ENCODE results near the gene LZTS3. TPM values are rescaled to one million over a fixed set of nuclear protein-coding genes. Genes with fewer than 3 reads are reported as not detected.

The LZTS3 gene
- total RNA-seq, 4 donors from 2014 or later: 8.3 to 20.0 (median 15.3) TPM

GRCh38 chr20:3135507-3136070 lies 37.8 kb downstream of the LZTS3 start:
- intact Hi-C loops (cut with DNase I): no loop called here
- peaks cover 0 to 13% (median 1%) of the 10 kb centered on the region in 4 donors for H3K4me1 ChIP-seq
- no peak overlapping the region for H3K27ac ChIP-seq (replicated peaks in 1 of 4)
- no peak for TF ChIP-seq EP300 (IDR thresholded peaks at IDR 0.05)
- no peak for TF ChIP-seq POLR2A (IDR thresholded peaks at IDR 0.05; ENCODE audit: low read depth)
- TF ChIP-seq CTCF (IDR thresholded peaks at IDR 0.05): no peak
- TF ChIP-seq POLR2AphosphoS5 (IDR thresholded peaks at IDR 0.05): no peak
- H3K27me3 ChIP-seq: no peaks in the 10 kb centered on the region
- 91% methylated on average over 5 of the region's 5 CpGs for WGBS
- no peak for DNase-seq (ENCODE audit: extremely low spot score)
- peaks cover 0 to 7% (median 0%) of the 10 kb centered on the region in 4 donors for H3K36me3 ChIP-seq
- H3K9me3 ChIP-seq: no peaks in the 10 kb centered on the region
- no peak overlapping the region for H3K4me3 ChIP-seq

- Histone ChIP-seq H3K4me1 (peaks cover 0 to 13% (median under 1%) of the 10 kb centered on the region in 4 donors), H3K36me3 (peaks cover 0 to 7% (median 0%) of the 10 kb centered on the region in 4 donors), H3K27ac (replicated peaks in 1 of 4) (no peak overlapping the region), H3K27me3 (no peaks in the 10 kb centered on the region), H3K9me3 (no peaks in the 10 kb centered on the region), H3K4me3 (no peak overlapping the region)
- intact Hi-C loops (cut with DNase I): no loop called here
- 88% methylated on average over 3 of the region's 3 CpGs for WGBS
- DNase-seq (ENCODE audit: extremely low spot score): no peak
- TF ChIP-seq CTCF (IDR thresholded peaks at IDR 0.05): no peak
- no peak for TF ChIP-seq POLR2AphosphoS5 (IDR thresholded peaks at IDR 0.05)
- TF ChIP-seq POLR2A (IDR thresholded peaks at IDR 0.05; ENCODE audit: low read depth): no peak
- no peak for TF ChIP-seq EP300 (IDR thresholded peaks at IDR 0.05)
Measured at GRCh38 chr20:3134151-3134550, 39.2 kb downstream of the LZTS3 start.

- no peak overlapping the region for H3K4me3 ChIP-seq
- WGBS: 90% methylated on average over 2 of the region's 2 CpGs
- no peak for TF ChIP-seq CTCF (IDR thresholded peaks at IDR 0.05)
- no peak for TF ChIP-seq POLR2A (IDR thresholded peaks at IDR 0.05; ENCODE audit: low read depth)
- TF ChIP-seq POLR2AphosphoS5 (IDR thresholded peaks at IDR 0.05): no peak
- TF ChIP-seq EP300 (IDR thresholded peaks at IDR 0.05): no peak
Measured at GRCh38 chr20:3133155-3133554, 40.2 kb downstream of the LZTS3 start.

GRCh38 chr20:3130051-3130600 lies 43.2 kb downstream of the LZTS3 start:
- TF ChIP-seq POLR2A (IDR thresholded peaks at IDR 0.05; ENCODE audit: low read depth) (no peak), CTCF (IDR thresholded peaks at IDR 0.05) (no peak), POLR2AphosphoS5 (IDR thresholded peaks at IDR 0.05) (no peak), EP300 (IDR thresholded peaks at IDR 0.05) (no peak)
- no peak overlapping the region for H3K4me3 ChIP-seq
- intact Hi-C loops (cut with DNase I): no loop called here
- no peak overlapping the region for H3K27ac ChIP-seq (replicated peaks in 1 of 4)
- no peak for DNase-seq (ENCODE audit: extremely low spot score)
- no peaks in the 10 kb centered on the region for H3K27me3 ChIP-seq
- H3K36me3 ChIP-seq: peaks cover 0 to 6% (median 3%) of the 10 kb centered on the region in 4 donors
- peaks cover 0 to 39% (median 10%) of the 10 kb centered on the region in 4 donors for H3K4me1 ChIP-seq
- WGBS: 92% methylated on average over 2 of the region's 2 CpGs
- H3K9me3 ChIP-seq: no peaks in the 10 kb centered on the region

More at GRCh38 chr20:3133155-3133554, 40.2 kb downstream of the LZTS3 start:
- no peaks in the 10 kb centered on the region for H3K9me3 ChIP-seq
- no peaks in the 10 kb centered on the region for H3K36me3 ChIP-seq
- no peak for DNase-seq (ENCODE audit: extremely low spot score)
- intact Hi-C loops (cut with DNase I): no loop called here
- peaks cover 0 to 23% (median 6%) of the 10 kb centered on the region in 4 donors for H3K4me1 ChIP-seq
- no peak overlapping the region for H3K27ac ChIP-seq (replicated peaks in 1 of 4)
- H3K27me3 ChIP-seq: no peaks in the 10 kb centered on the region
